ENCODE data around the gene FHOD3.

DNA sequence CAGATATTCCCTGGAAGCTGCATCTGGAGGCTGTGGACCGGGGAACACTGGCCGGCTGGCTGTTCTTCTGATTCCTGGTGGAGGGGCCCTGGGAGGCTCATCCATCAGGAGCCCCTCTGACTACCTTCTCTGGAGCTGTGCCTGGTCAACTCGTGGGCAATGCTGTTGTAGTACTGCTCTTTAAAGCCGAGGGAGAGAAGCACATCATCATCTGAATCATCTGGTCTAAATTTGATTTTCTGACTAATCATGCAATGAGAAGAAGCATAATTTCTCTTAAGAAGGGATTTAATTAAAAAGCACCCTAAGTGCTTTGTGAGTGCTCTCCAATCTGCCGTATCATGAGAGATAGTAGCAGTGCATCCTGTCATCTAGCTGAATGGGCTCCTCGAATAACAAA lies 229.5 kb downstream of the FHOD3 start:
- no peak for TF ChIP-seq POLR2AphosphoS5 (IDR thresholded peaks at IDR 0.05)
- TF ChIP-seq, protein P1, sequence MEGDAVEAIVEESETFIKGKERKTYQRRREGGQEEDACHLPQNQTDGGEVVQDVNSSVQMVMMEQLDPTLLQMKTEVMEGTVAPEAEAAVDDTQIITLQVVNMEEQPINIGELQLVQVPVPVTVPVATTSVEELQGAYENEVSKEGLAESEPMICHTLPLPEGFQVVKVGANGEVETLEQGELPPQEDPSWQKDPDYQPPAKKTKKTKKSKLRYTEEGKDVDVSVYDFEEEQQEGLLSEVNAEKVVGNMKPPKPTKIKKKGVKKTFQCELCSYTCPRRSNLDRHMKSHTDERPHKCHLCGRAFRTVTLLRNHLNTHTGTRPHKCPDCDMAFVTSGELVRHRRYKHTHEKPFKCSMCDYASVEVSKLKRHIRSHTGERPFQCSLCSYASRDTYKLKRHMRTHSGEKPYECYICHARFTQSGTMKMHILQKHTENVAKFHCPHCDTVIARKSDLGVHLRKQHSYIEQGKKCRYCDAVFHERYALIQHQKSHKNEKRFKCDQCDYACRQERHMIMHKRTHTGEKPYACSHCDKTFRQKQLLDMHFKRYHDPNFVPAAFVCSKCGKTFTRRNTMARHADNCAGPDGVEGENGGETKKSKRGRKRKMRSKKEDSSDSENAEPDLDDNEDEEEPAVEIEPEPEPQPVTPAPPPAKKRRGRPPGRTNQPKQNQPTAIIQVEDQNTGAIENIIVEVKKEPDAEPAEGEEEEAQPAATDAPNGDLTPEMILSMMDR (IDR thresholded peaks at IDR 0.05) = no peak
- no peak for TF ChIP-seq POLR2A (IDR thresholded peaks at IDR 0.05; ENCODE audit: low read depth)

Measured in esophagus muscularis mucosa (tissue), 3 donors.